NCI-H748 (cell line): ENCODE measurements around the gene TRPV3.
A peak's percentile ranks its signal among the peaks of the same experiment; 100 is the strongest.

Experiments used
- DNase-seq: peaks from one replicate; lab custom pipeline; 2025; ENCODE audit not compliant: unreplicated experiment; lab: John Stamatoyannopoulos, UW

Gene TRPV3

DNA sequence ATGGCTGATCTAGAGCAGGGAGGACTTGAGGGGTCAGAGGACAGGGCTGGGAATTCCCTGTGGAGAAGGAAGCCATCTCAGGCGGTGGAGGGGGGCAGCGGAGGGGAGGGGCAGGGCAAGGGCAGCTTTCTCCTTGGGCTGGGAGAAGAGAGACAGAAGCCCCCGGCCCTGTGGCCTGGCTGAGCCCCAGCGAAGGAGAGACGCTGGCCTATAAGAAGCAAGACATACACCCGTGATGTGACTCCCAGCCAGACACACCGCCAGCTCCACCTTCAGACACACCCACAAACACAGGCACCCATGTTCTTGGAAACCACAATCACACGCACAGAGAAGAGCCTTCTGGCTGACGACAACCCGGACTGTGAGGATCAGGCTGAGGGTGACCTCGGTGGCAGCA, 10.0 kb downstream of the TRPV3 start:
- no peak for DNase-seq

GRCh38 chr17:3546997-3547396, 10.6 kb downstream of the TRPV3 start:
- no peak for DNase-seq

- no peak for DNase-seq
Measured at GRCh38 chr17:3546521-3546920, 11.1 kb downstream of the TRPV3 start.

DNA sequence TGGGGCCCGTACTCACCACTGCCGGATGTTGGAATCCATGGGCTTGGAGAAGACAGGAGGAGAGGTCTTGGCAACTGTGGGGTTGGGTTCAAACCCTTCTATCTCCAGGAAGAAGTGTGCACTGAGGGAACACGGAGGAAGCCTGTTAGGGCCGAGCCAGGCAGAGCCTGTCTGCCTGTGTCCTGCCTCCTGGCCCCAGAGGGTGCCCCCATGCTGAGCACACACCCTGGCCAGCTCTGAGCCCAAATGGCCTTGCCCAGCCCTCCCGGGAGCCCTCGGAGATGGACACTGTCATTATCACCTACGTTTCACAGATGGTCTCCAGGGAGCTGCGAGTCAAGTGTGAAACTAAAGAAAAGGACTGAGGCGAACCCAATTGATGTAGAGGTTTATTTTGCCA, 12.5 kb downstream of the TRPV3 start:
- no peak for DNase-seq

- no peak for DNase-seq
Measured at GRCh38 chr17:3544365-3544764, 13.2 kb downstream of the TRPV3 start.

DNA sequence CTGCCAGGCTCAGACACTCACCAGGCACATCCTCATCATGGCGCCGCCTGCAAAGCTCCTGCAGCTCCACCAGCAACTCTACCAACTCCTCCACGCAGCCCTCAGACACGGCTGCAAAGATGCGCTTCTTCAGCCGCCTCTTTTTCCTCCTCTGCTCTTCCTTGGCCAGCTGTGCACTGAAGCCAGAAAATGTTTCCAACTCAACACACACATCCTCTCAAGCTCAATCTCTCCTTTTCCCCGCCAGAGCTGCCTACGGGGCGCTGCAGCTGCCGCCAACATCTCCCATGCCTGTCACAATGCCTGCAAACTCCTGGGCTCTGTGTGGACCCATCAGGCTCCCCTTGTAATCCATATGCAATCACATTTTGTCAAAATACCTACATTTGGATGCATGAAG, 14.2 kb downstream of the TRPV3 start:
- no peak for DNase-seq

- no peak for DNase-seq
Measured at GRCh38 chr17:3542410-3543088, 15.1 kb downstream of the TRPV3 start.

DNA sequence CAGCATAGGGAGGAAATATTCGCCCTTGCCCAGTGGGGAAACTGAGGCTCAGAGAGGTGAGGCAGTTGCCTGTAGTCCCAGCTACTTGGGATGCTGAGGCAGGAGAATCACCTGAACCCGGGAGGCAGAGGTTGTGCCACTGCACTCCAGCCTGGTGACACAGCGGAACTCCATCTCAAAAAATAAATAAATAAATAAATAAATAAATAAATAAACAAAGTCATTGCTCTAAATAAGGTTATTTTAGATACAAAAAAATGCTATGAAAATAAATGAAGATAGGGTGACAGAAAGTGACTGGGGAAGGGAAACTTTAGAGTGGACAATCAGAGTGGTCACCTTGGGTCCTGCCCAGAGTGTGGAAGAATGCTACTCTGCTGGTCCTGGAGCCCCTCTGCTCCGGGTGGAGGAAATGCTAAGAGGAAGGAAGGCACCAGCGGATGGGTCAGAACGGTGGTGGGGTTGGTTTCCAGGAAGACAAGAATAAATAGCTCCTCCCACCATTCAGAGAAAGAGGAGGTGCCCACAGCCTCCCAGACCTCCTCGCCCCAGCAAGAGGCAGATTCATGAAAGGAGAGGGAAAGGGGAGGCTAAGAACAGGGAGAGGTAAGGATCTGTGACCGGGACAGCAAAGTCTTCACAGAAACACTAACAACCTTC, 17.6 kb downstream of the TRPV3 start:
- no peak for DNase-seq

GRCh38 chr17:3536716-3537115, 20.9 kb downstream of the TRPV3 start:
- DNase-seq = no peak

- DNase-seq = peak; percentile 78
Measured at GRCh38 chr17:3535253-3535995, 22.2 kb downstream of the TRPV3 start.

- DNase-seq = peak; percentile 26
Measured at GRCh38 chr17:3534881-3535252, 22.7 kb downstream of the TRPV3 start.

DNA sequence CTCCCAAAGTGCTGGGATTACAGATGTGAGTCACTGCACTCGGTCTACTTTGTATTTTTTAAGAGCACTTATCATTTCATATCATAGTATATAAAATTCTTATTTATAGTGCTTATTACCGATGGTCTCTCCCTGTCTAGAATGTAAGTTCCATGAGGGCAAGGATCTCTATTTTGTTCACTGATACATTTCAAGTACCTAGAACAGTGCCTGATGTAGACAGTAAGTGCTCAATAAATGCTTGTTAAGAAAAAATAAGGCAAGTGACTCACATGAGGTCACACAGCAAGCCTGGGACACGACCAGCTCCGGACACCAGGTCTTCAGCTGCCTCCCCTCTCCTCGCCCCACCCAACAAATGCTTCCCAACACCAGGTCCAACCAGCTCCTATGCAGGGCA, 23.9 kb downstream of the TRPV3 start:
- no peak for DNase-seq

DNA sequence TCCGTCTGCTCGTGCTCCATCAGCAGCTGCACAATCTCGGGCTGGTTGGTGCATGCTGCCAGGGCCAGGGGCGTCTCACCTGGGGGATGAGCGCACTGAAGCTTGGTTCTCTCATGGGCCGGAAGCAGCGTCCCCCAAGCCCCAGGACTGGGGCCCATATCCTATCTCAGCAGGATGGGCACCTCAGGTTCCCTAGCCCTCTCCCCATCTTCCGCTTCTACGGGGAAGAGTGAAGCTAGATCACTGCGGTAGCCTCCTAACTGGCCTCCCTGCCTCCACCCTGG, 24.8 kb downstream of the TRPV3 start:
- no peak for DNase-seq

DNA sequence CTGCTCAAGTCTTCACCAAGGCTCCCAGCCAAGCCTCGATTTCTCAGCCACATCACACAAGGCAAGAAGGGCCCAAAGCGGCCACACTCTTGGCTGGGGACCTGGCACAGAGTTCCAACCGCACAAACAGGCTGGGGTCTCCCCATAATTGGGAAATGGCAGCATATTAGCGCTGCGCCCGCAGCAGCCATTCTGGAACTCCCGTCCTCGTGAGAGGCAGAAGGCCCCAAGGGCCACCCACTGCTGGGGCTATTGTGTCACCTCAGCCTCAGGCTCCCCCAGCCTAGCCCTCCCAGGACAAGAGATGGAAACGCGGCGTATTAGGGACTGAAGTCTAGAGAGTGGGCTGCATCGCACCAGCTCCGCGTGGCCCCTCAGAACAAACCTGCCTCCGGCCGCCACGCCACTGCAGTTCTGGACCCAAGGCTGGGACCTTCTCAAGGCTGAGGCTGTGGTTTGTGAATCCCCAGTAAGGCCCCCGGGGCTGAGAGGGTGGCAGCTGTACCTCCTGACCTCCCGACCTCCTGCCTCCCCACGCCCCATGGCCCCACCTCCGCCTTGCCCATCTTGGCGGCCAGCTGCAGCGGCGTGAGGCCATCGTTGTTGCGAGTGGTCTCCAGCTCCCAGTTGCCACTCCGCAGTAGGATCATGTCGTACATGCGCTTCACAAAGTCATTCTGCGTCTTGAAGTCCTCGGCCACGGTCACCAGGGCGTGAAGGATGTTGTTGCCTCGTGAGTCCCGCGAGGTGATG, 25.3 kb downstream of the TRPV3 start:
- no peak for DNase-seq

DNA sequence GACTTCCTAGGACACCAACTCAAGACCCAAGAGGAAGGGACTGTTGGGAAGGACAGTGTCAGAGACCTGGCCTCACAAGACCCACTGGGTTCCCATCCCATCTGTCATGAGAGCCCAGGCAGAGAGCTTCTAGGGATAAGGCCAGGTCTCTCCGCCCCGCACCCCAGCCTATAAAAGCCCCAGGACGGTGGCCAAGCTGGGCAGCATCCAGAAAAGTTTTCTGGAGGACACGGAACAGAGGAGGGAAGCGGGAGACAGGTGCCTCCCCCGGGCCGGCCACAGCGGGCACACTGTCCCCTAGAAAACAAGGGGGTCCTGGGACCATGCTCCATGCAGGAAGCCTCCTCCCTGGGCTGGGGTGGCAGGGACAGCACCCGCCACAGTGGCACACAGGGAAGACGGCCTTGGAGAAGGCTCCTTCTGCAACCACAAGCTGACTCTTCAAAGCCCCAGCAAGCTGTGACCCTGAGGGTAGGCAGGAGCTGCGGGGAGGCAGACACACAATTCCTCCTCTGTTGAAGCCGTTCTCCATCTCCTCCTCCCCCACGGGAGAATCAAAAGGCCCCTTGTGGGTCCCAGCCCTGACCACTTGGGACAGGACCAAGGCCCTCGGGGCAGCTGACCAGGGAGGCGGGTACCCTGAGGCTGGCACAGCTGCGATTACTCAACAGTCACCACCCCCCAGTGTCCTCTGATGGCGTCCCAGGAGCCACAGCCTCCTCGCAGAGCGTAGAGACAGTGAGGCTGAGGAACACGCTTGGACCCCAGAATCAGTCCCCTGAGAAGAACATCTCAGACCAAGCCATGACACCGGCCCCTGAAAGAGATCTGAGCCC, 26.1 kb downstream of the TRPV3 start:
- no peak for DNase-seq

GRCh38 chr17:3529817-3530741, 27.5 kb downstream of the TRPV3 start:
- peak; percentile 15 for DNase-seq

GRCh38 chr17:3528880-3529511, 28.6 kb downstream of the TRPV3 start:
- peak; percentile 25 for DNase-seq

- DNase-seq = no peak
Measured at GRCh38 chr17:3528403-3528851, 29.2 kb downstream of the TRPV3 start.

DNA sequence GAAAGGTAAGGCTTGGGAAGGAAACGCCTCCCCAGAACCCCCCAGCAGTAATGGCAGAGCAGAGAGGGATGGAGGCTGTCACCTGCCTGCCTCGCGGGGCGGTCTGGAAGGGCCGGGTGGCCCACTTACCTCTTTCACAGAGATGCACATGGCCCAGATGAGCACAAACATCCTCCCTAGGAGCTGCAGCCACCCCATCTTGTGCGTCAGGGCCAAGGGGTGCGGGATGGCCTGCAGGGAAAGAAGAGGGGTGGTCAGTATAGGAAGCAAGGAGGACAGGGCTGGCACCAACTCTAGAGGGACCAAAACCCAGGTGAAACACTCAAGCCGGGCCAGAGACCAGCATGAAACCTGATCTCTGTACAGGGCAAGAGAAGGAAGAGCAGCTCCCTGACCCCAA, 29.7 kb downstream of the TRPV3 start:
- DNase-seq = no peak
